ENCODE data around the gene DNASE2B. TPM values are rescaled to one million over a fixed set of nuclear protein-coding genes. Genes with fewer than 3 reads are reported as not detected.

Gene DNASE2B
- total and polyA plus RNA-seq, 2 experiments from 2014 or later, result not detected

- Histone ChIP-seq H3F3A (replicated peaks; ENCODE audit: low read depth) (no peaks in the 10 kb centered on the region), H3K79me2 (replicated peaks; ENCODE audit: insufficient read depth) (no peaks in the 10 kb centered on the region), H2AFZ (no peak overlapping the region), H3K4me3 (no peak overlapping the region), H4K20me1 (replicated peaks; ENCODE audit: insufficient read depth) (no peaks in the 10 kb centered on the region), H3K9me2 (ENCODE audit: insufficient read depth) (no peaks in the 10 kb centered on the region), H3K4me2 (no peak overlapping the region), H3K36me3 (ENCODE audit: insufficient read depth) (no peaks in the 10 kb centered on the region), H3K4me1 (ENCODE audit: insufficient read depth) (no peaks in the 10 kb centered on the region), H3K27me3 (ENCODE audit: insufficient read depth) (no peaks in the 10 kb centered on the region), H3K27ac (ENCODE audit: low read depth) (no peak overlapping the region)
- Mint-ChIP-seq H3K4me1 (no peaks in the 10 kb centered on the region), H3K36me3 (ENCODE audit: low read depth) (no peaks in the 10 kb centered on the region; the same call in 2 of the 3 replicates), H3K27ac (no peak overlapping the region), H3K4me3 (no peak overlapping the region), H3K27me3 (ENCODE audit: insufficient read depth, low read depth, poor library complexity) (no peaks in the 10 kb centered on the region), H3K9me3 (no peaks in the 10 kb centered on the region)
- ATAC-seq (no peak), DNase-seq (ENCODE audit: low spot score) (no peak)
- TF ChIP-seq JUNB (IDR thresholded peaks at IDR 0.05; ENCODE audit: unreplicated experiment) (no peak), ZNF462 (CRISPR knock-in tag; IDR thresholded peaks at IDR 0.05) (no peak), EZH2 (IDR thresholded peaks at IDR 0.05; ENCODE audit: low read depth, unreplicated experiment) (no peak), REST (IDR thresholded peaks at IDR 0.05; ENCODE audit: unreplicated experiment) (no peak), NANOG (IDR thresholded peaks at IDR 0.05; ENCODE audit: borderline replicate concordance) (no peak)
Observed at GRCh38 chr1:84424513-84425149, 26.3 kb downstream of the DNASE2B start.
